ENCODE data around the gene MED13L. TPM values are rescaled to one million over a fixed set of nuclear protein-coding genes. Genes with fewer than 3 reads are reported as not detected.

Gene MED13L
- total and polyA plus RNA-seq, 8 donors, result 10.3 to 93.8 (median 53.0) TPM

DNA sequence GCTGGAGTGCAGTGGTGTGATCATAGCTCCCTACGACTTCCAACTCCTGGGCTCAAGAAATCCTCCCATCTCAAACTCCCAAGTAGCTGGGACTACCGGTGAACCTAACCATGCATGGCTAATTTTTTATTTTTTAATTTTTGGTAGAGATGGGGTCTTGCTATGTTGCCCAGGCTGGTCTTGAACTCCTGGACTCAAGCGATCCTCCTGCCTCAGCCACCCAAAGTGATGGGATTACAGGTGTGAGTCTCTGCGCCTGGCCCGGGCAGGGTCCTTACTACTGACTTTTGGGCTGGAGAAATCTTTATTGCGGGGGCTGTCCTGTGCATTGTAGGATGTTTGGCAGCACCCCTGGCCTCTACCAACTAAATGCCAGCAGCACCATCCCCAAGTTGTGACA lies 44.4 kb upstream of the MED13L start:
- 87 to 89% methylated on average over 6 of the region's 6 CpGs for WGBS, 2 donors
- TF ChIP-seq, protein P1, sequence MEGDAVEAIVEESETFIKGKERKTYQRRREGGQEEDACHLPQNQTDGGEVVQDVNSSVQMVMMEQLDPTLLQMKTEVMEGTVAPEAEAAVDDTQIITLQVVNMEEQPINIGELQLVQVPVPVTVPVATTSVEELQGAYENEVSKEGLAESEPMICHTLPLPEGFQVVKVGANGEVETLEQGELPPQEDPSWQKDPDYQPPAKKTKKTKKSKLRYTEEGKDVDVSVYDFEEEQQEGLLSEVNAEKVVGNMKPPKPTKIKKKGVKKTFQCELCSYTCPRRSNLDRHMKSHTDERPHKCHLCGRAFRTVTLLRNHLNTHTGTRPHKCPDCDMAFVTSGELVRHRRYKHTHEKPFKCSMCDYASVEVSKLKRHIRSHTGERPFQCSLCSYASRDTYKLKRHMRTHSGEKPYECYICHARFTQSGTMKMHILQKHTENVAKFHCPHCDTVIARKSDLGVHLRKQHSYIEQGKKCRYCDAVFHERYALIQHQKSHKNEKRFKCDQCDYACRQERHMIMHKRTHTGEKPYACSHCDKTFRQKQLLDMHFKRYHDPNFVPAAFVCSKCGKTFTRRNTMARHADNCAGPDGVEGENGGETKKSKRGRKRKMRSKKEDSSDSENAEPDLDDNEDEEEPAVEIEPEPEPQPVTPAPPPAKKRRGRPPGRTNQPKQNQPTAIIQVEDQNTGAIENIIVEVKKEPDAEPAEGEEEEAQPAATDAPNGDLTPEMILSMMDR (IDR thresholded peaks at IDR 0.05), result no peak
- FAIRE-seq (no peak), DNase-seq (no peak), ATAC-seq (no peak)
- intact Hi-C loops (cut with DNase I), result no loop called here
- Histone ChIP-seq H3K4me3 (no peak overlapping the region), H3K27ac (no peak overlapping the region), H3K36me3 (no peaks in the 10 kb centered on the region), H3K9me3 (no peaks in the 10 kb centered on the region), H3K4me1 (no peaks in the 10 kb centered on the region), H3K27me3 (no peaks in the 10 kb centered on the region)

DNA sequence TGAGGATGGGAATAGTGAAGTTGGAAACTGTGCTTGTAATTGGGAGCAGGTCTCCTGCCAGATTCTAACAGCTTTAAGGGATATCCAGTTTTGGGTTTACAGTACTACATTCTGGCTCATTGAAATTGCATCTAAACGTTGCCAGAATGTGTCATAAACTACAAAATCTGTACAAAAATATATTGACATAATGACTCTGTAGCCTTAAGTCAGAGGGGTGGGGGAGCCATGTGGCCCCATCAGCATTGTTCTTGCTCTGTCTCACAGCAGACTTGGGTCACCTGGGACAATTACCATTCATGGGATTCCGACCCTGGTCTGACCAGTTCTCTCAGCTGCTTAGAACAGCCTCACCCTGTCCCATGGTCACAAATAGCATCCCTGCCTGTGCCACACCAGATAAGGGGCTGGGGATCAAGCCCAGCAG lies 43.3 kb upstream of the MED13L start:
- ATAC-seq, result no peak
- Histone ChIP-seq H3K36me3 (no peaks in the 10 kb centered on the region), H3K27ac (no peak overlapping the region)

DNA sequence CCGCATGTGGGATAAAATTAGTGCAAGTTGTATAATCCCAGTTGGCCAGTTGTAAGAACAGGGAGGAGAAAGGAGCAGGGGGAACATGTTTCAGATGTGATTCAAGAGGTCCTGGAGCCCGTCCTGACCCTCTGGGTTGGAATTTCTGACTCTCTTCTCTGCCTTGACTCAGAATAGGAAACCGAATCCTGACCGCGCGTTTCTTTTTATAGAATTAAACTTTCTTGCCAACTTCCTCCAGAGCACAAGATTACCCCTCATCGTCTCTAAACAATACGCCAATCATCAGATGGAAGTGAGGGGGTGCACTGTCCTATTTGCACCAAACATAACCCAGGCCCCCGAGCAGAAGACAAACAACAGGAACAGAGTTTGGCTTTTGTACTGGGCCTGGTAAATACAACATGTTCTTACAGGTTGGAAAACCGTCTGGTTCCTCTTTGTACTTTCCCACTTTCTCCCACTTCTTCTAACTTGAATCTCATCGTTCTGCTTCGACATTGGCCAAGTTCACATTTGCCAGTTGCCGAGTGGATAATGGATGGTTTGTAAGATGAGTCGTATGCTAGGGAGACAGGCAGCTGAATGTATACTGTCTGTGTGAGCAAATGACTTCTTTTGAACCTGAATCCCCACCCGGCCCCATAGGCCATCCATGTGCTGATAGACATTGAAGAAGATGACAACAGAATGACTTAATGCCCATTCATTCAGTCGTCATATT lies 42.6 kb upstream of the MED13L start:
- H3K9me3 ChIP-seq, result no peaks in the 10 kb centered on the region
- H3K27me3 ChIP-seq, result no peaks in the 10 kb centered on the region
- WGBS, 2 donors, result 76 to 80% methylated on average over 16 of the region's 16 CpGs
- FAIRE-seq (peak; percentile 79), DNase-seq (peak in 1 of 6 donors; percentile 38), ATAC-seq (peak in 3 of 4 donors; percentile 42 to 67 (median 60))
- TF ChIP-seq, protein P1 (IDR thresholded peaks at IDR 0.05), result no peak
- intact Hi-C loops (cut with DNase I), result no loop called here
- no peaks in the 10 kb centered on the region for H3K4me1 ChIP-seq
- H3K36me3 ChIP-seq, result no peaks in the 10 kb centered on the region
- H3K4me3 ChIP-seq, result no peak overlapping the region
- peak overlapping the region in 1 of 4 donors; percentile 36 for H3K27ac ChIP-seq

More for the DNA sequence above, 43.3 kb upstream of the MED13L start:
- no peak for DNase-seq
- no peaks in the 10 kb centered on the region for H3K9me3 ChIP-seq
- FAIRE-seq, result no peak
- H3K27me3 ChIP-seq, result no peaks in the 10 kb centered on the region
- WGBS, 2 donors, result 27 to 35% methylated on average over 2 of the region's 2 CpGs
- H3K4me1 ChIP-seq, result no peaks in the 10 kb centered on the region
- TF ChIP-seq, protein P1 (IDR thresholded peaks at IDR 0.05), result no peak
- no peak overlapping the region for H3K4me3 ChIP-seq
- intact Hi-C loops (cut with DNase I), result no loop called here

DNA sequence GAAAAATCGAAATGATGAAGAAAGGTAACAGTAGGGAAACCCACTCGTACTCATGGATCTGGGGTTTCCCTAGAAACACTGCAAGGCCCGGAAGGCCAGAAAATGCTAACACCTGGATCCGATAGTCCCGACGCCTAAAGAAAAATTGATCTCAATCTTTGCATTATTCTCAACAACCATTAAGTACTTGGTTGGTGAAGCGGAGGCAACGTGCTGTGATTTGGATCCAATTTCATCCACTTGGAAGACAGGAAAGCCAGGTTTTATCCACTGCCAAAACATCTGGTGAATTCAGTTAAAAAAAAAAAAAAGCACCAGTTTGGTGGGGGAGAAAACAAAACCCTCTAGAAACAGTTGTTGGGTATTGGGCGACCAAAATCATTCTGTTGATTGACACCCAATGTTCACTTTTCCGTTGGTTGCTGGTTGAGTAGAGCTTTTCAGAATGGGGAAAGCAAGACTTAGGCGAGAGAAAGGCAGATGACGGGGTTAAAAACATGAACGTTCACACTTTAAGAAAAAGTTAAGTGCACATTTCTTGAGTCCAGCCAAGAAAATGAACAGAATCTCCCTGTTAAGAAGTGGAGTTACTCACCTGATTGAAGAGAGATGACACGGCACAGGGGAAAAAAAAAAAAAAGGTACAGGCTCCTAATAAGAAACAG lies 41.9 kb upstream of the MED13L start:
- FAIRE-seq (no peak), DNase-seq (no peak), ATAC-seq (no peak)
- TF ChIP-seq, protein P1 (IDR thresholded peaks at IDR 0.05), result no peak
- H3K27ac ChIP-seq, result peak overlapping the region in 1 of 4 donors; percentile 36
- H3K4me1 ChIP-seq, result no peaks in the 10 kb centered on the region
- 83 to 85% methylated on average over 14 of the region's 14 CpGs for WGBS, 2 donors
- H3K27me3 ChIP-seq, result no peaks in the 10 kb centered on the region
- no peaks in the 10 kb centered on the region for H3K36me3 ChIP-seq
- no peaks in the 10 kb centered on the region for H3K9me3 ChIP-seq
- intact Hi-C loops (cut with DNase I), result no loop called here
- no peak overlapping the region for H3K4me3 ChIP-seq

Measured in pancreas (tissue), 10 donors.